Sciatic nerve (tissue), 2 donors: ENCODE measurements around the gene CLEC5A. TPM values are rescaled to one million over a fixed set of nuclear protein-coding genes. Genes with fewer than 3 reads are reported as not detected.

Experiments
- ATAC-seq: fragments of 200-7000 bp; cut with Tn5 transposase; one replicate; pipeline ENCODE4 v1.9.1; 2020; ENCODE audit warnings: mild to moderate bottlenecking, moderate library complexity
- DNase-seq: peaks from one replicate; pipeline ENCODE4 v3.0.0-alpha.2; 2020; ENCODE audit warnings: low spot score
- intact Hi-C: fragments of 100-400 bp; cut with DNase I; formaldehyde crosslinking; loops from one replicate; pipeline ENCODE4 v1.14.2; 2022
- total RNA-seq: library from RNA; stranded (reverse); fragmentation: NEBNext Ultra II Directional; extraction: Animal tissue kit (Norgen Biotek cat#: 25700); gene quantifications from one replicate; pipeline ENCODE4 v1.2.1, GENCODE V29; 2021
- donor health status: DM: no; HTN: no; CAD: no.
- donor health status: DM: no; HTN: no; CAD: no.

Gene CLEC5A
- total RNA-seq, 1 donor from 2014 or later = 21.0 TPM

- ATAC-seq (no peak), DNase-seq (no peak)
- intact Hi-C loops = no loop called here
These were observed 69.4 kb downstream of the CLEC5A start for GRCh38 chr7:141877365-141877764.

Other genes starting within 250 kb of the CLEC5A start
- gene DENND11, start 244.8 kb downstream of the CLEC5A start, total RNA-seq = 26.6 TPM
- gene WEE2, start 238.6 kb downstream of the CLEC5A start, total RNA-seq = not detected
- 71.8 TPM for gene SSBP1, start 208.6 kb downstream of the CLEC5A start, total RNA-seq
- 6.1 TPM for gene TAS2R3, start 182.9 kb downstream of the CLEC5A start, total RNA-seq
- 5.1 TPM for gene TAS2R4, start 170.3 kb downstream of the CLEC5A start, total RNA-seq
- gene TAS2R5, start 156.8 kb downstream of the CLEC5A start, total RNA-seq = 6.2 TPM
- gene PRSS37, start 105.5 kb downstream of the CLEC5A start, total RNA-seq = not detected
- 0.40 TPM for gene OR9A4, start 30.6 kb downstream of the CLEC5A start, total RNA-seq
- not detected for gene TAS2R38, start 26.8 kb upstream of the CLEC5A start, total RNA-seq
- gene MGAM, start 48.9 kb upstream of the CLEC5A start, total RNA-seq = 5.7 TPM
- gene MGAM2, start 164.7 kb upstream of the CLEC5A start, total RNA-seq = 2.9 TPM